Panc1 (cell line): Measurements from ENCODE around the gene MAPK6. TPM values are rescaled to one million over a fixed set of nuclear protein-coding genes. Genes with fewer than 3 reads are reported as not detected.

Experiments used
- ATAC-seq: fragments of 200-7000 bp; cut with Tn5 transposase; 2 replicates; pipeline ENCODE4 v1.9.1; 2020; ENCODE audit warnings: mild to moderate bottlenecking, moderate library complexity
- BruUV-seq: library from RNA; stranded (reverse); fragments of 400-500 nt; replicated peaks from 2 replicates; lab custom pipeline; 2021; lab: Mats Ljungman, UMichigan
- CTCF ChIA-PET: fragments of 300-600 bp; sonication (Branson Sonifier 250); formaldehyde crosslinking; loops from one replicate; lab custom pipeline; 2022; ENCODE audit warnings: antibody characterized with exemption; lab: Charles Lee
- POLR2A ChIA-PET: fragments of 300-600 bp; sonication (Branson Sonifier 250); formaldehyde crosslinking; loops from one replicate; lab custom pipeline; 2022; ENCODE audit warnings: antibody characterized with exemption; lab: Charles Lee
- DNase-seq: peaks from one replicate; pipeline ENCODE4 v3.0.0-alpha.2; 2010; ENCODE audit warnings: low read depth, low spot score
- H3K27ac ChIP-seq: 2 replicates; pipeline ENCODE4 v1.5.1; 2011; ENCODE audit warnings: mild to moderate bottlenecking, low read length, inconsistent platforms
- H3K27me3 ChIP-seq: fragments of 200-500 bp; sonication (Bioruptor generic); 2 replicates; pipeline ENCODE4 v1.6.0; 2014; ENCODE audit warnings: low read length, inconsistent platforms; ENCODE audit not compliant: control insufficient read depth, insufficient read depth
- H3K36me3 ChIP-seq: fragments of 200-500 bp; sonication (Bioruptor generic); 2 replicates; pipeline ENCODE4 v1.5.1; 2014; ENCODE audit warnings: inconsistent platforms, mild to moderate bottlenecking, low read length, moderate library complexity; ENCODE audit not compliant: control insufficient read depth, insufficient read depth
- H3K4me1 ChIP-seq: 2 replicates; pipeline ENCODE4 v1.5.1; 2011; ENCODE audit warnings: inconsistent platforms, mild to moderate bottlenecking, low read length, moderate library complexity; ENCODE audit not compliant: control insufficient read depth, insufficient read depth
- H3K4me3 ChIP-seq, 2 experiments: 2 replicates each; pipeline ENCODE4 v1.5.1; 2011 to 2012; ENCODE audit warnings: low read depth in 2 of 2, low read length in 2 of 2, mild to moderate bottlenecking in 2 of 2, inconsistent platforms in 1 of 2, moderate library complexity in 1 of 2
- H3K9me3 ChIP-seq: fragments of 200-500 bp; sonication (Bioruptor generic); 2 replicates; pipeline ENCODE4 v1.5.1; 2014; ENCODE audit warnings: low read depth, mild to moderate bottlenecking, inconsistent platforms, low read length, moderate library complexity; ENCODE audit not compliant: control insufficient read depth, insufficient read depth
- CTCF ChIP-seq: fragments of 450-650 bp; IDR thresholded peaks from 2 replicates; pipeline ENCODE4 v1.5.1; 2017; ENCODE audit warnings: mild to moderate bottlenecking
- POLR2AphosphoS5 ChIP-seq: IDR thresholded peaks from 2 replicates; pipeline ENCODE4 v1.6.1; 2012; ENCODE audit warnings: mild to moderate bottlenecking, low read depth, low read length, moderate library complexity
- REST ChIP-seq, 2 experiments: IDR thresholded peaks; 2 replicates each; pipeline ENCODE4 v1.6.1; 2011 to 2012; ENCODE audit warnings: low read depth in 2 of 2, control low read depth in 1 of 2, low read length in 1 of 2, mild to moderate bottlenecking in 1 of 2, moderate library complexity in 1 of 2; ENCODE audit not compliant: insufficient read depth in 1 of 2
- SIN3A ChIP-seq: IDR thresholded peaks from 2 replicates; pipeline ENCODE4 v1.6.1; 2012; ENCODE audit warnings: low read depth, mild to moderate bottlenecking, low read length, moderate library complexity, borderline replicate concordance; ENCODE audit not compliant: insufficient read depth
- TCF7L2 ChIP-seq: IDR thresholded peaks from 2 replicates; pipeline ENCODE4 v1.6.1; 2011; ENCODE audit warnings: mild to moderate bottlenecking, low read depth, low read length, inconsistent platforms
- in situ Hi-C: cut with HindIII; loops from 2 replicates; pipeline ENCODE4 v1.10.0; 2016; ENCODE audit warnings: low sequenced_read_pairs, low pct_unique_long_range_greater_than_20kb
- intact Hi-C: fragments of 100-400 bp; cut with micrococcal nuclease; formaldehyde crosslinking; loops from one replicate; pipeline ENCODE4 v1.10.0; 2022; ENCODE audit not compliant: unreplicated experiment
- total RNA-seq: library from RNA; stranded (reverse); gene quantifications from one replicate; pipeline ENCODE4 v1.2.1, GENCODE V29; 2021; ENCODE audit not compliant: unreplicated experiment

MAPK6 gene
- total RNA-seq, 1 experiment from 2014 or later = 66.6 TPM

GRCh38 chr15:52037889-52038505, 19.0 kb downstream of the MAPK6 start:
- peaks cover 48% of the 10 kb centered on the region for H3K4me1 ChIP-seq
- H3K9me3 ChIP-seq = no peaks in the 10 kb centered on the region
- BruUV-seq = no TSS peak
- ATAC-seq (no peak), DNase-seq (no peak)
- TF ChIP-seq REST (IDR thresholded peaks at IDR 0.05; ENCODE audit: insufficient read depth in 1 of 2, low read depth in 2 of 2, low read length in 1 of 2) (no peak), SIN3A (no peak), TCF7L2 (no peak), POLR2AphosphoS5 (no peak), CTCF (no peak)
- H3K27me3 ChIP-seq = no peaks in the 10 kb centered on the region
- no peak overlapping the region for H3K4me3 ChIP-seq
- CTCF ChIA-PET = no interaction called here
- H3K27ac ChIP-seq = peak overlapping the region; percentile 25; the same call in 1 of the 2 replicates
- POLR2A ChIA-PET = interaction anchor here (0.8 kb wide), 1 partner anchor 9 kb away, joined by 3 read pairs; no protein-coding TSS in a partner anchor
- intact Hi-C loops (no loop called here), in situ Hi-C loops (no loop called here)
- H3K36me3 ChIP-seq = no peaks in the 10 kb centered on the region

GRCh38 chr15:52039925-52040781, 21.1 kb downstream of the MAPK6 start:
- Histone ChIP-seq H3K9me3 (no peaks in the 10 kb centered on the region), H3K36me3 (no peaks in the 10 kb centered on the region), H3K27ac (no peak overlapping the region), H3K4me1 (peaks cover 48% of the 10 kb centered on the region), H3K27me3 (no peaks in the 10 kb centered on the region), H3K4me3 (no peak overlapping the region)
- ATAC-seq = peak; percentile 36; the same call in 1 of the 2 replicates
- in situ Hi-C loops = no loop called here
- no peak for DNase-seq
- TF ChIP-seq REST (IDR thresholded peaks at IDR 0.05; ENCODE audit: insufficient read depth in 1 of 2, low read depth in 2 of 2, low read length in 1 of 2) (no peak), POLR2AphosphoS5 (no peak)
- intact Hi-C loops = no loop called here
- CTCF ChIA-PET = no interaction called here
- no TSS peak for BruUV-seq
- POLR2A ChIA-PET = interaction anchor here (0.6 kb wide), 2 partner anchors 9 to 213 kb away, joined by 3 to 11 read pairs; no protein-coding TSS in a partner anchor
